ENCODE data around the gene STING1. TPM values are rescaled to one million over a fixed set of nuclear protein-coding genes. Genes with fewer than 3 reads are reported as not detected.
"Not testable (repeated sequence)": the region's sequence is repeated elsewhere in the genome, so short reads cannot be mapped to it uniquely, and the experiment has no call there.

Gene STING1
- total RNA-seq, 2 experiments from 2014 or later = 64.9 to 67.4 TPM

DNA sequence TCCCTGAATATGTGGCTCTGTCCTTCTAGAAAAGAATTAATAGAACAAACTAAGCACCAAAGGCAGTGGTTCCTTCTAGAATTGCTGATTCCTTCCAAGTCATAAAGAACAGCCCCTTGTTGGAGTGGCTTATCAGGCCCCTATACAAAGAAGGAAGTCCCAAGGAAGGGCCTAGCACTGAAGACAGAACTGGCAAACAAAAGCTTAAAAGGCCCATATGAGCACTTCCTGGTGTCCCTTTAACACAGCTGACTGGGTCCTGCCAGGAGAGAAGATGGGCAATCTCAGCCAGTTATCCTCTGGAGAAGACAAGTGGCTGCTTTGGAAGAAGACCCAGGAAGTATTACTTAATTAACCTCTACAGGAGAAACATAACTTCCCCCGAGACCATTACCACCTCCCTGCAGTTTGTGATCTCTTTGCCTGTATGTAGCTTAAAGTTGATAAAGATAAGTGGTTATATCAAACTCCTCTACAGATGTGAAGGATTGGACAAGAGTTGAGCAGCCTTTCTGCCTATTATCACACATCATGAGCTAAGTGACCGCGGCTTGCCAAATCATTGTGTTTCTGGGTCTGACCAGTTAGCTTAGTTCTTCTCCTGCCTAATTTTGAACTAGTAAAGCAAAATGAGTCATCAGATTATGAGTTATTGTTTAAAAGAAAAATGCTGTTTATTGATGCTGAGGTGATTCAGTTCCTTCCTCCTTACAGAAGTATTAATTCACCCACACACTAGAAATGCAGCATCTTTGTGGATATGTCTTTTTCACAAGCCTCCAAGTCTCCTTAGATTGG, 13.3 kb upstream of the STING1 start:
- Mint-ChIP-seq H3K9me3 (ENCODE audit: insufficient read depth) (no peaks in the 10 kb centered on the region), H3K27ac (no peak overlapping the region), H3K4me3 (no peak overlapping the region), H3K4me1 (ENCODE audit: low read depth) (peaks cover 18% of the 10 kb centered on the region), H3K27me3 (ENCODE audit: low read depth) (peaks cover 8% of the 10 kb centered on the region), H3K36me3 (ENCODE audit: low read depth) (no peaks in the 10 kb centered on the region)
- CTCF ChIA-PET = interaction anchor here (1.0 to 4.3 kb wide), 8 partner anchors 14 to 93 kb away, joined by 3 to 14 read pairs (median 6); partner anchors contain the start of gene STING1
- no peak for DNase-seq
- POLR2A ChIA-PET = interaction anchor here (0.6 to 1.7 kb wide), 2 partner anchors 13 to 203 kb away, joined by 3 to 5 read pairs; partner anchors contain the start of genes MATR3 and STING1
- ATAC-seq = no peak

DNA sequence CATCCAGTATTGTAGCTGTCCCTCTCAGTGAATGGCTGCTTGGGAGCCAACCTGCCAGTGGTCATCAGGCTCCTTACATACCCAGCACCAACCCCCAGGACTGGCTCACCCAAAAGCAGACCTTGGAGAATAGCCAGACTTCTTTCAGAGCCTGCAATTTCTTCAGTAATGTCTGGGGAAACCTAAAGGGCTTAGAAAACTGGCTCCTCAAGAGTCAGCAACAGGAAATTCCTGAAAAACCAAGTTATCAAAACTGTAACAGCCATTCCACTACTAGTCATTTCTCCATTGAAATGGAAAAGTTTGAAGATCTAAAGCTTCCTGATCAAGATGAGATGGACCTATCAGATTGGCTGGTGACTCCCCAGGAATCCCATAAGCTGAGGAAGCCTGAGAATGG, 12.3 kb upstream of the STING1 start:
- CTCF ChIA-PET = interaction anchor here (1.0 to 4.3 kb wide), 6 partner anchors 13 to 195 kb away, joined by 3 to 14 read pairs (median 8); partner anchors contain the start of gene STING1
- Mint-ChIP-seq H3K36me3 (ENCODE audit: low read depth) (no peaks in the 10 kb centered on the region), H3K4me1 (ENCODE audit: low read depth) (peaks cover 18% of the 10 kb centered on the region), H3K9me3 (ENCODE audit: insufficient read depth) (no peaks in the 10 kb centered on the region), H3K27ac (no peak overlapping the region), H3K4me3 (no peak overlapping the region), H3K27me3 (ENCODE audit: low read depth) (peaks cover 8% of the 10 kb centered on the region)
- DNase-seq (no peak), ATAC-seq (no peak)
- POLR2A ChIA-PET = no interaction called here

DNA sequence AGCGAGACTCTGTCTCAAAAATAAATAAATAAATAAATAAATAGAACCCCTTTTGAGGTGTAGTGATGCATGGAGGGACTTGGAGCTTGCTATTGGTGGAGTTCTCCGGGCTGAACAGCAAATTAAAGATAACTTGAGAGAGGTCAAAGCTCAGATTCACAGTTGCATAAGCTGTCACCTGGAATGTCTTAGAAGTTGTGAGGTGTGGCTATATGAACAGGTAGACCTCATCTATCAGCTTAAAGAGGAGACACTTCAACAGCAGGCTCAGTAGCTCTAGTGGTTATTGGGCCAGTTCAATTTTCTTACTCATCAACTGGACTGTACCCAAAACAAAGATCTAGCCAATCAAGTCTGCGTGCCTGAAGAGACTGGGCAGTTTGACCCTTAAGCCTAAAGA, 11.7 kb upstream of the STING1 start:
- Mint-ChIP-seq H3K4me1 (ENCODE audit: low read depth) (peaks cover 18% of the 10 kb centered on the region), H3K4me3 (no peak overlapping the region), H3K36me3 (ENCODE audit: low read depth) (no peaks in the 10 kb centered on the region), H3K27me3 (ENCODE audit: low read depth) (peaks cover 6% of the 10 kb centered on the region), H3K27ac (no peak overlapping the region), H3K9me3 (ENCODE audit: insufficient read depth) (no peaks in the 10 kb centered on the region)
- ATAC-seq = no peak
- no peak for DNase-seq
- ChIA-PET CTCF (interaction anchor here (0.7 to 4.3 kb wide), 6 partner anchors 12 to 196 kb away, joined by 3 to 14 read pairs (median 4); partner anchors contain the start of gene STING1), POLR2A (interaction anchor here (1.8 kb wide), 1 partner anchor 12 kb away, joined by 4 read pairs; the partner anchor contains the start of gene STING1)

DNA sequence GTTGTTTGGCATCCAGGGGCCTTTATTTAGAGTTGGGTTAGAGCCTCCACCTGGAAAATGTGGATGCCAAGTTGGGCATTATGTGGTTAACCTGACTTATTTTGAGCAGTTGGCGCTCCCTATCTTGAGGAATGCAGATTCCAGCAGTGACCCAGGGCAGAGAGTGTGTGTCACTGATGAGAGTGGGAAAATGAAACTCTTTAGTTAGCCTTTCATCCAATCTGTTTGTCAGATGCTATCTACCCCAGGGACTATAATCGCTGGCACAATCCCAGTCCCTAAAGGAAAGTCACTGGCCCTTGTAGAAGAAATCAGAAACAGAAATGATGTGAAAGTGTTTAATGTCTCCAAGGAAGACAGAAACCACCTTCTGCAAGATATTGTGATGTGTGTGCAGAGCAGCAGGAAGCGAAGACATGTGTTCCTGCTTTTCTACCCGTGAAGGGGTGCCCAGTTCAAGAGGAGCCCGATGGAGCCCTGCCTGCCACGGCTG, 10.2 kb upstream of the STING1 start:
- ATAC-seq = no peak

DNA sequence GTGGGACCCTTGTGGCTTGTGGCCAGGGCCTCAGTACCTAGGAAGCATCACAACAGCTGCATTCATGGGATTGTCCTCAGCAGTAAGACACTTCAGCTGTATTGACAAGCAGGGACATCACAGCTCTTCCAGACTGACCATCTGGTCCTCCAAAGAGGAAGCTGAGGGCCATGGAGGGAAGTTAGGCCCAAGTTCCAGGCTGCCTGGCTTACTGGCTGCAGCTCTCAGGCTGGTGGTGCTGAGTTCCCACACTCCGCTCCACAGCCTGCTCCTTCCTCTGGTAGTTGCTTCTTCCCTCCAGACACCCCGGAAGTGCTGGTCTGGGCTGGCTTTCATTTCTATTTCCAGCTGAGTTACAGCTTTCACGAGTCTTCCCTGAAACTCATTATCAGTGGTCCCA, 5.7 kb upstream of the STING1 start:
- Mint-ChIP-seq H3K27me3 (ENCODE audit: low read depth) (no peaks in the 10 kb centered on the region), H3K27ac (peak overlapping the region; percentile 80), H3K4me1 (ENCODE audit: low read depth) (peaks cover 22% of the 10 kb centered on the region), H3K4me3 (no peak overlapping the region), H3K9me3 (ENCODE audit: insufficient read depth) (no peaks in the 10 kb centered on the region), H3K36me3 (ENCODE audit: low read depth) (no peaks in the 10 kb centered on the region)
- ATAC-seq = peak; percentile 45
- DNase-seq = no peak
- CTCF ChIA-PET = interaction anchor here (1.0 to 1.3 kb wide), 2 partner anchors 25 to 66 kb away, joined by 3 to 5 read pairs; no protein-coding TSS in a partner anchor
- POLR2A ChIA-PET = no interaction called here

More for the DNA sequence above, 10.2 kb upstream of the STING1 start:
- no peaks in the 10 kb centered on the region for H3K9me3 Mint-ChIP-seq (ENCODE audit: insufficient read depth)
- peak overlapping the region; percentile 20 for H3K27ac Mint-ChIP-seq
- no peaks in the 10 kb centered on the region for H3K36me3 Mint-ChIP-seq (ENCODE audit: low read depth)
- H3K4me1 Mint-ChIP-seq (ENCODE audit: low read depth) = peaks cover 28% of the 10 kb centered on the region
- H3K4me3 Mint-ChIP-seq = no peak overlapping the region
- ChIA-PET CTCF (interaction anchor here (0.9 to 4.3 kb wide), 3 partner anchors 10 to 72 kb away, joined by 5 to 14 read pairs (median 5); partner anchors contain the start of gene STING1), POLR2A (interaction anchor here (0.6 to 1.8 kb wide), 2 partner anchors 11 kb away, joined by 4 read pairs; partner anchors contain the start of gene STING1)
- DNase-seq = no peak
- H3K27me3 Mint-ChIP-seq (ENCODE audit: low read depth) = peaks cover 2% of the 10 kb centered on the region

DNA sequence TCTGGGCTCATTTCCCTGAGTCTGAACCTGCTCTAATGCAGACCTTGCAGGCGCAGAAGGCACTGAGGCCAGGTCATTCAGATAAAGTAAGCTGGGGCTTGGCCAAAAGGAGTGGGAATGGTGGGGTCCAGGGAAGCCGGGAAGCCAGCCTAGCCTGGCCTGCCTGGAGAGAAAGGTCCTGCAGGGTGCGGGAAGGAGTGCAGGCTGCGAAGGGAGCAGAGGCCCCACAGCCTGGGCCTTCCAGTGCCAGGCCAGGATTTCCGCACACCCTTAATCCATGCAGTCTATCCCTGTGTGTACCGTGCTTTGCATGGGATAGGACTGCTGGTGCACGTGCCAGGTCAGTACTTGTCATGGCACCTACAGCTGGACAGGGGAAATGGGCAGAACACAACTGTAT, 3.6 kb upstream of the STING1 start:
- H3K9me3 Mint-ChIP-seq (ENCODE audit: insufficient read depth) = no peaks in the 10 kb centered on the region
- peaks cover 2% of the 10 kb centered on the region for H3K36me3 Mint-ChIP-seq (ENCODE audit: low read depth)
- ChIA-PET POLR2A (no interaction called here), CTCF (interaction anchor here (0.9 kb wide), 1 partner anchor 64 kb away, joined by 3 read pairs; no protein-coding TSS in a partner anchor)
- no peak overlapping the region for H3K4me3 Mint-ChIP-seq
- H3K4me1 Mint-ChIP-seq (ENCODE audit: low read depth) = peaks cover 33% of the 10 kb centered on the region
- no peak for DNase-seq
- H3K27ac Mint-ChIP-seq = no peak overlapping the region
- H3K27me3 Mint-ChIP-seq (ENCODE audit: low read depth) = no peaks in the 10 kb centered on the region
- ATAC-seq = no peak

DNA sequence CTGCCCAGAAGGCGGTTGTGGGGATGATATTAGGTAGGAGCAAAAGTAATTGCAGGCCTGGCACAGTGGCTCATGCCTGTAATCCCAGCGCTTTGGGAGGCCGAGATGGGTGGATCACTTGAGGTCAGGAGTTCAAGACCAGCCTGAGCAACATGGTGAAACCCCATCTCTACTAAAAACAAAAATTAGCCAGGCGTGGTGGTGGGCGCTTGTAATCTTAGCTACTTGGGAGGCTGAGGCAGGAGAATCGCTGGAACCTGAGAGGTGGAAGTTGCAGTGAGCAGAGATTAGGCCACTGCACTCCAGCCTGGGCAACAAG, 291 bp upstream of the STING1 start:
- POLR2A ChIA-PET = interaction anchor here (0.6 to 2.6 kb wide), 20 partner anchors 9 to 210 kb away, joined by 3 to 35 read pairs (median 4); partner anchors contain the start of genes DNAJC18, PAIP2 and SMIM33
- H3K4me1 Mint-ChIP-seq (ENCODE audit: low read depth) = peaks cover 36% of the 10 kb centered on the region
- CTCF ChIA-PET = interaction anchor here (0.7 to 3.4 kb wide), 15 partner anchors 10 to 232 kb away, joined by 3 to 43 read pairs (median 4); partner anchors contain the start of gene SMIM33
- H3K9me3 Mint-ChIP-seq (ENCODE audit: insufficient read depth); ATAC-seq; H3K27me3 Mint-ChIP-seq (ENCODE audit: low read depth); DNase-seq: not testable (repeated sequence)
- H3K36me3 Mint-ChIP-seq (ENCODE audit: low read depth) = peaks cover 23% of the 10 kb centered on the region
- H3K27ac Mint-ChIP-seq = peak overlapping the region; percentile 94
- H3K4me3 Mint-ChIP-seq = peak overlapping the region; percentile 79

DNA sequence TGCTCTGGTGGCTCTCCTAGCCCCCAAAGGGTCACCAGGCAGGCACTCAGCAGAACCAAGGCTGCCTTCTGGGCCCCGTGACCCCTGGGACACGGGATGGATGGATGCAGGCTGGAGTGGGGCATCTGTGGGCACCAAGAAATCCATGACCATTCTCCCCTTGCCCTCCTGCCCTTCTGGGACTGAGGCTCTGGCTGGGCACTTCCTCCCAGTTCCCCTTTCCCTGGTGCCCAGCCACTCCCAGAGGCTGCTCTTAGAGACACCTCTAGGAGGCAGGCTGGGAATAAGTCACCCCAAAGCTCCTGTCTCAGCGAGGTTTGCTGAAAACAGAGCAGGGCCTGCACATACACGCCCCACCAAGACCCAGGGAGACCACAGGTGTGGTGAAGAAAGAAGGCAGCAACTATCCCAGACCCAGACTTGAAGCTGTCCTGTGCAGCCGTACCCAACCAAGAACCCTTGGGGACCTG, 943 bp downstream of the STING1 start:
- peak; percentile 51 for DNase-seq
- ChIA-PET POLR2A (interaction anchor here (0.9 to 2.6 kb wide), 16 partner anchors 8 to 158 kb away, joined by 3 to 35 read pairs (median 5); partner anchors contain the start of genes DNAJC18, SMIM33 and UBE2D2), CTCF (interaction anchor here (0.6 to 3.4 kb wide), 11 partner anchors 8 to 231 kb away, joined by 3 to 43 read pairs (median 7); partner anchors contain the start of gene SMIM33)
- Mint-ChIP-seq H3K4me1 (ENCODE audit: low read depth) (peaks cover 38% of the 10 kb centered on the region), H3K27me3 (ENCODE audit: low read depth) (no peaks in the 10 kb centered on the region), H3K27ac (peak overlapping the region; percentile 94), H3K9me3 (ENCODE audit: insufficient read depth) (no peaks in the 10 kb centered on the region), H3K36me3 (ENCODE audit: low read depth) (peaks cover 31% of the 10 kb centered on the region), H3K4me3 (peak overlapping the region; percentile 79)
- ATAC-seq = peak; percentile 46

DNA sequence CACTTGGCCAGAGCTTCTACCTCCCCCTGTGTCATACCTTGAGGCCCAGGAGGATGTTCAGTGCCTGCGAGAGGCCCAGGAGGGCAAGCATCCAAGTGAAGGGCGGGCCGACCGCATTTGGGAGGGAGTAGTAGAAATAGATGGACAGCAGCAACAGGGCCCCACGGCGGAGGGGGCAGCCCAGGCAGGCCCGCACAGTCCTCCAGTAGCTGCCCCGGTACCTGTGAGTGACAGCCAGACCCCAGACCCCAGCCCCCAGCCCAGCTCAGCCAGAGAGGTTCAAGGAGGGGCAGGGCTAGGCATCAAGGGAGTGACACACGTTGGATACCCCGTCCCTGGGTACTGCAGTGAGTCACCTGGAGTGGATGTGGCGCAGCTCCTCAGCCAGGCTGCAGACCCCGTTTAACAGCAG, 1.4 kb downstream of the STING1 start:
- Mint-ChIP-seq H3K4me3 (peak overlapping the region; percentile 79), H3K9me3 (ENCODE audit: insufficient read depth) (no peaks in the 10 kb centered on the region), H3K4me1 (ENCODE audit: low read depth) (peaks cover 40% of the 10 kb centered on the region), H3K36me3 (ENCODE audit: low read depth) (peaks cover 35% of the 10 kb centered on the region), H3K27ac (peak overlapping the region; percentile 94), H3K27me3 (ENCODE audit: low read depth) (no peaks in the 10 kb centered on the region)
- ATAC-seq (no peak), DNase-seq (no peak)
- ChIA-PET POLR2A (interaction anchor here (1.0 to 2.6 kb wide), 7 partner anchors 14 to 82 kb away, joined by 3 to 35 read pairs (median 5); partner anchors contain the start of genes DNAJC18 and UBE2D2), CTCF (interaction anchor here (0.6 to 3.4 kb wide), 7 partner anchors 8 to 169 kb away, joined by 3 to 43 read pairs (median 14); partner anchors contain the start of gene SMIM33)

DNA sequence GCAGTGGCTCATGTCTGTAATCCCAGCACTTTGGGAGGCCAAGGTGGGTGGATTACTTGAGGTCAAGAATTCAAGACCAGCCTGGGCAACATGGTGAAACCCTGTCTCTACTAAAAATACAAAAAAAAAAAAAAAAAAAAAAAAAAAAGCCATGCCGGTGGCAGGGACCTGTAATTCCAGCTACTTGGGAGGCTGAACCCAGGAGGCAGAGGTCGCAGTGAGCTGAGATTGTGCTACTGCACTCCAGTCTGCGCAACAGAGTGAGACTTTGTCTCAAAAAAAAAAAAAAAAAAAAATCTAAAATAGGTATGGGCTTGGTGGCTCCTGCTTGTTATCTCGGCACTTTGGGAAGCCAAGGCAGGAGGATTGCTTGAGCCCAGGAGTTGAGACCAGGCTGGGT, 2.8 kb downstream of the STING1 start:
- H3K4me3 Mint-ChIP-seq; H3K27ac Mint-ChIP-seq; H3K9me3 Mint-ChIP-seq (ENCODE audit: insufficient read depth); H3K27me3 Mint-ChIP-seq (ENCODE audit: low read depth); ATAC-seq; DNase-seq: not testable (repeated sequence)
- ChIA-PET POLR2A (interaction anchor here (1.0 kb wide), 1 partner anchor 9 kb away, joined by 3 read pairs; the partner anchor contains the start of gene SMIM33), CTCF (interaction anchor here (1.5 kb wide), 1 partner anchor 21 kb away, joined by 6 read pairs; no protein-coding TSS in a partner anchor)
- Mint-ChIP-seq H3K36me3 (ENCODE audit: low read depth) (peaks cover 46% of the 10 kb centered on the region), H3K4me1 (ENCODE audit: low read depth) (peaks cover 54% of the 10 kb centered on the region)
